Stimulated activated CD8-positive, alpha-beta memory T cell treated with anti-CD3 and anti-CD28 coated beads, Interleukin-15, amount 100 ng/mL, for 4 hours (primary cell): ENCODE data around the gene KCNK1.

ENCODE experiments used
- DNase-seq, 2 donors: peaks; one replicate each; pipeline ENCODE4 v3.0.0-alpha.2; 2020; ENCODE audit warnings: low read depth in 2 of 2

Gene KCNK1

DNA sequence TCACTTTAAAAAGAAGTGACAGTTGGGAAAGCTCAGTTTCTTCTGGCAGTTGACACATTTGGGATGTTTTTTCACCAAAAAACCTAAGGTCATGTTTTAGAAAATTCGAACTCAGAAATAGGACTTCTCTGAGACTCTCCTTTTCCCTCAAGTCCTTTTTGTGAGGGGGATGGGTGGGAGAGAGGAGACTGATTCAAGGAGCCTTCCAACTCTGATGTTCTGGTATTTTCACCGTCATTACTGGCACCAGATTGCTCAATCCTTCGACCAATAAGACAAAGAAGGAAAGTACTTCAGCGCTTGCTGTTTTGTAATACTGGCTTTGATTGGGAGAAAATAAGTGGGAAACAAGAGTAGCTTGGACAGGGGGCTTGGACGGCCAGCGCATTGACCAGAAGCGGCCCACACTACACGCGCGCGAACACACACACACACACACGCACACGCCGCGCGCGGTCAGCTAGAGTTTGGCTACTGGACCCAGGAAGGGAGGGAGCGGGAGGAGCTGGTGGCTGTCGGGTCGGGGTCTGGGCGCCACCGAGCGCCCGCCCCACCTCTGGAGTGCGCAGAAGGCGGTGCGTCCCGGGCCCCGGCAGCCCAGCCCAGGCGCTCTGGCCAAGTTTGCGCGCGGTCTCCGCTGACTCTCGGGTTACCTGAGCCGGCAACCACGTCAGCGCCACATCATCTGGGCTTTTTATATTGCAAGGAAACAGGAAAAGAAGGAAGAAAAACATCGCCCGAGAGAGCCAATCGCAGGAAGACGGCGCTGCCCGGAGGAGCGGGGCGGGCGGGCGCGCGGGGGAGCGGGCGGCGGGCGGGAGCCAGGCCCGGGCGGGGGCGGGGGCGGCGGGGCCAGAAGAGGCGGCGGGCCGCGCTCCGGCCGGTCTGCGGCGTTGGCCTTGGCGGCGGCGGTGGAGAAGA lies at the start of gene KCNK1:
Gene KCNK1 (plus strand): TSS at position 855 of the 921 bp plus-strand sequence. CDS start 66 bp downstream, at position 921.
- no peak for DNase-seq

DNA sequence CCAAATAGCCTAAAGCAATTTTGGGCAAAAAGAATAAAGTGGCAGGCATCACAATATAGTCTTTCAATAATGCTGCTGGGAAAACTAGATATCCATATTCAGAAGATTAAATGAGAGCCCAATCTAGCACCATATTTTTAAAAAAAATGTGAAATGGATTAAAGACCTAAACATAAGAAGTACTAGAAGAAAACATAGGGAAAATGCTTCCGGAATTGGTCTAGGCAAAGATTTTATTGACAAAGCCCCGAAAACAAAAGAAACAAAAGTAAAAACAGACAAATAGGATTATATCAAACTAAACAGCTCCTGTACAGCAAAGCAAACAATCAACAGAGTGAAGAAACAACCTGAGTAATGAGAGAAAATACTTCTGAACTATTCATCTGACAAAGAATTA lies 48.6 kb upstream of the KCNK1 start:
- DNase-seq, result no peak

DNA sequence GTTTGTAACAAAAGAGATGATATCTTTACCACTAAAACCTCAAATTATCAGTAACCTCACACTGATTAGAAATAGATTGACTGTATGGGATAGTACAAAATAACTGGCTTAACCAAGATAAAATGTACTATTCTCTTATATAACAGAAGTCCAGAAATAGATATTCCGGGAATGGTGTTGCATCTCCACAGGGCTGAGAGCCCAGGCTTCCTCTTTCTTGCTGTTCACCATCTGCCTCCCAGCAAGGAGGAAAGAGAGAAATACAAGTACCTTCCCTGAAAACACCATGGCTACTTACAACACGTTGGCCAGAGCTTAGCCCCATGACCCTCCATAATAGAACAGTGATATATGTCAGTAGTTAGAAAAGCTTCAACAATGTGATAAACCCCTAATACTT lies 47.0 kb upstream of the KCNK1 start:
- DNase-seq, result no peak

DNA sequence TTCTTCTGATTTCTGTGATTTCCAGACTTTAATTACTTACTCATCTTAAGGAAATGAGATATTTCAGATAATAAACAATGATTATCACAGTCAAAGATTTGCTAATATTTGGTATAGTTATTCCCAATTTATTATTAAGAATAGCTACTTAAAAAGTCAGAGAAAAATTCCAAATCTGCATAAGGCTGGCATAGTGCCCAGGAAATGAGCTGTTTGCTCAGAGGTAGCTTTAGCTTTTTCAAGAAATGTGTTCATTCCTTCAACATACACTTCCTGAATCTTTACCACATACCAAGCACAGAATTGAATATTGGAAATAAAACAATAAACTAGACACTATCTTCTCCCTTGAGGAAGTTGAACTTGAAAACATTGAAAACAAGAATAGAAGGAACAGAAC lies 44.3 kb upstream of the KCNK1 start:
- DNase-seq, result no peak

DNA sequence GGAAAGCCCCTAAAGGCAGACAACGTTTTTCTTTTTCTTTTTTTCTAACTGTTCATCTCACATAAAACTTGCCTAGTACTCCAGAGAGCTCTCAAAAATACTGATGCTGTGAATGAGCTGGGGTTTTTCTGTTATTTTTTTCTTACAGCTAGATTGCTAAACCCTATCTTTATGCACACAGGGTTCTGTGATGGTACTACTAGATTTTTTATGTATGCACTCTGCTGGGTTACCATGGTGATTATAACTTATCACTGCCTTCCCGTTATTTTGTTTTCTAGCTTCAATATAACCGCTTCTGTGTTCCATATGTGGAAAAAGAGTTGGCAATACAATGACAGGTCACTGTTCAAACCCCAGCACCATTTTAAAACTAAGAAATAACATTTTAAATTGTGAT lies 43.7 kb upstream of the KCNK1 start:
- no peak for DNase-seq

DNA sequence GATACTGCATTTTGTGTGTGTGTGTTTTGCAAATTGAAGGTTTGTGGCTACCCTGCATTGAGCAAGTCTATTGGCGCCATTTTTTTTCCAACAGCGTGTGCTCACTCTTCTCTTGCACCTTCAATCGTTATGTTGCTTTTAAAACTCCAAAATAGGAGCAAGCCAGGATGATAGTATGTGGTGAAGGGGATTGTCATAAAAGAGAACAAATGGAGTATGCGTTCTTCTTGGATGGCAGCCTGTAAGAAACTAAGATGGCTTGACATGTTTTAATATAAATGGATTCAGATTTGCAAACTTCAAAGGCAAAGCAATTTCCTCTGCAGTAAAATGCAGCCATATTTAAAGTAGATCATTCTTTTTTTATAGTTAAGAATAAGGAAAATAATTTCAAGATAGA lies 43.2 kb upstream of the KCNK1 start:
- DNase-seq, result no peak

DNA sequence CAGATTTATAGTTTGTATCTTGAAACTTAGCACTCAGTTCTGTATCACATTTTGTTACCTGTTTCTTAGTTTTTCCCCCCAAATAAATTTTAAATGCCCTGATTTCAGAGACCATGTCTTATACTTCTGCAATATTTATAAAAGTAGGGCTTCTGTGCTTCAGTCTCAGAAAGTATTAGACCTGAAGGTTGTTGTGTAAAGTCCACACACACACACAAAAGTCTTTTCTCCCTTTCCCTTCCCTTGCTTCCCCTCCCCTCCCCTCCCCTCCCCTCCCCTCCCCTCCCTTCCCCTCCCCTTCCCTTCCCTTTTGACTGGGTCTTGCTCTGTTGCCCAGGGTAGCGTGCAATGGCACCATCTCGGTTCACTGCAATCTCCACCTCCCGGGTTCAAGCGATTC lies 41.0 kb upstream of the KCNK1 start:
- DNase-seq, result no peak

DNA sequence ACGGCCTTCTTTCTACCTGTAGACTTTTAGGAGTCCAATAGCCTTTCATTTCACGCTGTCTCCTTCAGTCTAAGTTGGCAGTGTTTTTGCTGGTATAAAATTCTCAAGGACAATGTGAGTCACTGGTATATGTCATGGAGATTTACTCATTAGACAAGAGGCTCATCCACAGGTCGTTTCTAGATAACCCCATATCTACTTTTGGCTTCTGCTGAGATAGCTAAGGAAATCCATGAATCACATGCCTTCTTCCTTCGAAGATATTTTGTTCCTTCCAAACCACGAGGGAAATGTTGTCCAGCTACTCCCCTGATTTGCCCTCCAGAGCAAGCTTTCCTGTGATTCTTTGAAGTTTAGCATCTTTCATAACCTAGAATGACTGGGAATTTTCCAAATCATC lies 38.5 kb upstream of the KCNK1 start:
- DNase-seq, result no peak

DNA sequence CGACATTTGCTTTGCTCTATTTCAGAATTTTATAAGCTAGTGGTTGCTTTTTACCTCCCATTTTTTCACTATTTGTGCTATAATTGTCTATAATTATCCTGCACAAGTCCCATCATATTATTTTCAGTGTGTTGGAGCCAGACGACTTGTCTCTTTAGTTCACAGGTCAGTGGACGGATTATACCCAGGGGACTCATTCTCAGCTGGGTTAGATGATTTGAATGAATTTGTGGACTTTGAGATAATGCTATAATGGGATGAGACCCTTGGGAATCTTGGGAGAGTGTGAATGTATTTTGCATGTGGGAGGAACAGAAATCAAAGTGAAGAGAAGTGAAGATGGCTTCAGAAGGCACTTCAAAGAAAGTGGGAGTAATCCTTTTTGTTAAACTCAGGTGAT lies 31.5 kb upstream of the KCNK1 start:
- DNase-seq, result no peak

DNA sequence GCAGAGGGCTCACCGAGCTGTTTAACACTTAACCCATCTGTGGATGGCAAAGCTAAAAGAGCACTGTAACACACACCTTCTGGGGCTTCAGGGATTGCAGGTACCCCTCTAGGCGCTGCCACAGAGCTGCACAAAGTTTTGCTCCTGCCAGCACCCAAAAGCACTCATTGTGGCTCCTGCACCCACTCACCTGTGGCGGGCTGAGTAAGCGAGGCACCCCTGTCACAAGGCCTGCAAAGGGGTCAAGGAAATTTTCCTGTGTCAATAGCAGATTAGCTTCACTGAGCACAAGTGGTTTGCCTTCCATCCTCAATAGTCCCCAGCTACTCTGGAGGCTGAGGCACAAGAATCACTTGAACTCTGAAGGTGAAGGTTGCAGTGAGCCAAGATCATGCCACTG lies 29.5 kb upstream of the KCNK1 start:
- no peak for DNase-seq

DNA sequence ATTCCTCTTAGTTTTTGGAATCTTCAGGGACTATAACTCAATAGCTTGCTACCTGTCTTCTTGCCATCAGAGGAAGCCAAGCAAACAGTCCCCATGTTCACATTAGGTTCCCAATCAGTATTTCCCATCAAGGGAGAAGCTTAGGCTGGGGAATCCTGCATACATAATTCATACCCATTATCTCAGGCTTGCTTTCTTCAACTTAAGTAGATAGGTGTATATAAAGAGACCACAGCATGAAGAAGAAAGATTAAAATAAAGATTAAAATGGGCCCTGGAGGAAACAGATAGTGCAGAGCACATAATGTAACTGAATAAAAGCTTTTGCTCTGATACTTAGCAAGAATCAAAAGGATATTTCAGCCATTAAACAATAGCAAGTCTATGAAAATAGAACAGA lies 29.0 kb upstream of the KCNK1 start:
- no peak for DNase-seq

DNA sequence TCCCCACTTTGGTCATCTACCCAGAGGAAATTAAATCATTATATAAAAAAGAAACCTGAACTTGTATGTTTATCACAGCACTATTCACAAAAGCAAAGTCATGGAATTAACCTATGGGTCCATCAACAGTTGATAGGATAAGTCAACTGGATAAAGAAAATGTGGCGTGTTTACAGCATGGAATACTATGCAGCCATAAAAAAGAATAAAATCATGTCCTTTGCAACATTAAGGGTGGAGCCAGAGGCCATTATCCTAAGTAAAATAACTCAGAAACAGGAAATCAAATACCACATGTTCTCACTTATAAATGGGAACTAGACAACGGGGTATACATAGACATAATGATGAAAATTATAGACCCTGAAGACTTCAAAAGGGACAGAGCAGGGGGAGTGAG lies 27.6 kb upstream of the KCNK1 start:
- no peak for DNase-seq

DNA sequence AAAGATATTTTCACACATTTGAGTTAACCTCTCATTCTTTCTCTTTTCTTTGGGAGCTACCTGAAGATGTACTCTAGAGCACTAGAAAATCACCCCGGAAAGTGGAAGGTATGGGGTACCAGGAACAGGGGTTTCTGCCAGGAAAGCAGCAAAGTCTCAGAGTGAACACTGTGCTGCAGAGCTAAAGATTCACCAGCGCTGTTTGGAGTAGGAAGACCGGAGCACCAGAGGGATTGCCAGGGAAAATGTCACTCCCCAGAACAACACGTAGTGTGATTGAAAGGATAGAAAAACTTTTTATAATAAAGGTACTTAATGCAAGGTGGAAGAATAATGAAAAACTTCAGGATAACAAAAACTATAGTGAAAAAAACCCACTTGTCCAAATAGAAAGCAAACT lies 26.7 kb upstream of the KCNK1 start:
- DNase-seq, result no peak

DNA sequence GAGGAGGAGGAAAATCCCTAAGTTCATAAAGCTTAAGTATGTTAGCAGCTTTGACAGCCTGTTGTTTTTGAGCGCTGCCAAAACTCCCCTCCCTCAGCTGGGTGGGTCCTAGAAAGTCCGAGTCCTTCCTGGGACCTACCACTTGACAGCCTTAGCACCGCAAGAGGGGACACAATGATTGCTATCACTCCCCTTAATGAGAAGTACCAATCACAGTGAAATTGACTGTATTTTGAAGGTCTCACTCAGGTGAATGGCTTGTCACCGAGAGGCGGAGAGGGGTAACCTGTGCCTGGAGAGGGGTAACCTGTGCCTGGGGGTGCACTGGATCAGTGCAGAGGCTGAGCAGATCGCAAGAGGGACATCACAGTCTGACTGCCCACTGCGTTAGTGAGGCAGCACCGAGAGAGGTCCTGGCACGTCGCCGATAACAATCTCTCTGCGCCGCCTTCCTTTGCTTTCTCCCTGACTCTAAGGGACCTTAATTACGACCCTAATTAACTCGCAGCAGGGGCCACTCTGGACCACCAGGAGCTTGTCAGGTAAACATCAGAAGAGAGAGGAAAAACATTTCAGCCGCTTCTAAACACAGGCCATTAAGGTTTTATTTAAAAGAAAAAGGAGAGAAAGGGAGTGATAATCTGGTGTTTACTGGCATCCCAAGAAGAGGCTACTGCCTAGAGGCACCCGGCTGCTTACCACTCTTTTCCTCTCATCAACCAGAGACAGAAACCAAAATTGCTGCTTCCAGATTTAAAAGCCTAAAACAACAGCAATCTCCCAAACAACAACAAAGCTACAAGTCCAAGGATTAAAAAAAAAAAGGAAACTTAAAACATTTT lies 25.7 kb upstream of the KCNK1 start:
- no peak for DNase-seq

DNA sequence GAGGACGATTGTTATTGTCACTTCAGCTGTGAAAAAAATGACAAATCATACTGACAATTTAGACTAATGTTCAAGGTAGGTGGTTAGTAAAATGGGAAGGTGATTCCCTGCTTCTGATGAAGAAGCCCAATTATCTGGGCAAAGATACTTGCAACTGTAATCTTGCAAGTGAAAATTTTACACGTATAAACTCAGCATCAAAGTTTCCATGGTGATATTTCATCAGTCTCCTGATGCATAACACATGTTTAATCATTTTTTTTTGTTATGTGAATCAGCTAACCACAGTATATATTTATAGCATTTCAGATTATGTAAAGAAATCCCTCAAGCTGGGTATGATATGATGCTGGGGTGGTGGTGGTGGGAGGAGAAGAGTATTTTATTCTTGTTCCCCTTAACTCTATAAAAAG lies 16.4 kb upstream of the KCNK1 start:
- DNase-seq, result no peak

DNA sequence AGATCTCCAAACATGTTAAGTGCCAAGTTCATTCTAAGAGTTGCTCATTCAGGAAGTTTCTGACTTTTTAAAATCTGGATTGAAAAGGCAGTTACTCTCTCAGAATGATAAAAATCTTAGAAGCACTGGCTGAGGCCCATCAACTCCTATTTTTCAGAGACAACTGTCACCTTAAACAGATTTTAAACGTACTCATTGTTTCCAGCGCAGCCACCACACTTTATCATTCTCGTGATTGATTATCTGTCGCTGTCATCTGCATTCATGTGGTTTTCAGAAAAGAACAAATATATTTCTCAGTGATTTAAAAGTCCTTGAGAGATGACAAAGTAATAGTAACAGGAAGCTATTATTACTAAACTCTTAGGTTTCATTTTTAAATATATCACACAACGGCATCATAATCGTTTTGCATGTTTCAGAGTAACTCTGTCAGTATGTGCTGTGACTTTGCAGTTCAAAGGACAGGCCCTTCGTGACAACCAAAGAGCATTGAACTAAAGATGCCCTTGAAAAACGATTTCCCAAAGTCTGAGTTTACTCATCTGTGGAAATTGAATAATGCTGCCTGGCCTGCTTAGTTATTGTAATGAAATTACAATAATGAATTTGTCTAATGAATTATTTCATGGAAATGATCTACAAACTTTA lies 14.9 kb upstream of the KCNK1 start:
- peak in 1 of 2 donors; percentile 9 for DNase-seq

DNA sequence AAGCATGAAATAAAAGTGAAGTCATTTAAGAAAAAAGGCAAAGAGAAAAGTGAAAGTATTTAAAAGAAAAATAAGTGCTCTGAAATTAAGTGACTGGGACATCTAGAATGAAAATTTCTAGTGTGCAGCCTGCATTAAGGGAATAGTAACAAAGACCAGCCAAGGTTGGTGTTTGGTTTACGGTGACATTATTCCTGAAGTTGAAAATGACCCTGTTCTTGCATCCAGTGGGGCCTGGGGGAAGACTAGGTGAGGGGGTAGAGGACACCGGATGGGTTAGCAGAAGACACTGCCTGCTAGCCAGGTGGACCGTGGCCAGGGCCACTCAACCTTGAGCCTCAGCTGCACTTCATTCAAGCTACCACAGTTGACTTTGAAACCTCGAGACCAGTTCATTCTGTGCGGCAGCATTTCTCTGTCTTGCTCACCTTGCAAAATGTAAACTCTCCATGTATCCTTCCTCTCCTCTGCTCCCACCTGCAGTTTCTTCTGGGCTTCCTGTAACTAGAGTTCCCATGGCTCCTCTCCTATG lies 14.3 kb upstream of the KCNK1 start:
- no peak for DNase-seq

DNA sequence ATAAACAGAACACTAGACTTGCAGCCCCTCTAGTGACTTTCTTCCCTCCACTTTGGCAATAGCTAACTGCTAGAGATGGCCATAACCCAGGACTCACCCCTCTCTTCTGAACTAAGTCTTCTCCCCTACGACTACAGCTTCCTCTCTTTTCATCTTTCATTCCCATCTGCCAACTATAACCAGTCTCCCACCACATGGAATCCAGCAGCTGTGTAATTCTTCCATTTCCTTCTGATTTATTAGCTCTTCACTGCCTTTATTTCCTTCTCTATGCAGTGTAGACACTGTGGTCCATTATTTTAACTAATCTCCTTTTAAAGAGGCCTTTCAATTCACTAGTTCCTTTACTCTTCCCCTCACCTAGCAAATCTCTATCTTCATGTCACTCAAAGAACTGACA lies 13.4 kb upstream of the KCNK1 start:
- no peak for DNase-seq

DNA sequence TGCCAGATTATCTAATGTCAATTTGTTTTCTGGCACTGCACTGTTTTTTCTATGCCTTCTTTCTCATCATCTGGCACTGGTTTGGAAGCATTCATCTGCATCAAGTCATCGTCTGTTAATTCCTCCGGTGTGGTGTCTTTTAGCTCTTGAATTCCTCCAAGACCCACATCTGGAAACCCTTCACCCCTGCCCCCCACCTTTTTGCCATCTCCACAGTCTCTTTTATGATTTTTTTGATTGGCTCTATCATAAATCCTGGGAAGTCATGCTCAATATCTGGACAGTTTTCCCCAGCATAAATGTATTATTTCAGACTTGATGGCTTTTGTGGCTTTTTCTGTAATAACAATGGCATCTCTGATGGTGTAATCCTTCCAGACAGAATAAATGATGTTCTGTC lies 10.4 kb upstream of the KCNK1 start:
- no peak for DNase-seq

DNA sequence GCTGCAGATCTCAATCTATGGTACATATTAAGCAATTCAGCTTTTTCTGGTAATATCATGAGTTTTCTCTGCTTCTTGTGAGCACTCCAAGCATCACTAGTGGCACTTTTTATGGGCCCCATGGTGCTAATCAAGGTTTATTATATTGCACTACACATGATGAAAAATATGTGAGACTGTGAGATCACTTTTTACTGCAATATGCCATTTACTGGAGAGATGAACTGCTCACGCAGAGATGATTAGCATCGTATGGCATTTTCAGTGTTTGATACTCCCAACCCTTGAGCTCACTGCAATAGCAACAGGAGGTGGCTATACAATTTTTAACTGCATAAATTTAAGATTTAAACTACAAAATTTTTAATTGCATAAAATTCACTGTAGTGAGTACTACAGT lies 8.7 kb upstream of the KCNK1 start:
- DNase-seq, result no peak

DNA sequence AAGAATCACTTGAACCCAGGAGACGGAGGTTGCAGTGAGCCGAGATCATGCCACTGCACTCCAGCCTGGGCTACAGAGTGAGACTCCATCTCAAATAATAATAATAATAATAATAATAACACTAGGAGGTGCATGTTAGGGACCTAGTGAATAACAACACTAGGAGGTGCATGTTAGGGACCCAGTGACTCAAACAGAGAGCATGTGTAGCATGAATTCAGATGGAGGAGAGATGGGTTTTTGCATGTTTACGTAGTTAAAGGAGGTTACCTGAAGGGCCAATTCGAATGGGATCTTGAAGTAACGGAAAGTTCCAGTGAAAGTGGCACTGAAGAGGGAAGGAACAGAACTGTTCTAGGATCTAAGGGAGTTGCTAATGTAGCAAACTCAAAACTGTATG lies 7.1 kb upstream of the KCNK1 start:
- DNase-seq, result no peak
